ENCODE measurements around the gene CAMKMT. TPM values are rescaled to one million over a fixed set of nuclear protein-coding genes. Genes with fewer than 3 reads are reported as not detected.

CAMKMT gene
- polyA plus RNA-seq, 3 donors = 4.7 to 7.8 (median 7.0) TPM

DNA sequence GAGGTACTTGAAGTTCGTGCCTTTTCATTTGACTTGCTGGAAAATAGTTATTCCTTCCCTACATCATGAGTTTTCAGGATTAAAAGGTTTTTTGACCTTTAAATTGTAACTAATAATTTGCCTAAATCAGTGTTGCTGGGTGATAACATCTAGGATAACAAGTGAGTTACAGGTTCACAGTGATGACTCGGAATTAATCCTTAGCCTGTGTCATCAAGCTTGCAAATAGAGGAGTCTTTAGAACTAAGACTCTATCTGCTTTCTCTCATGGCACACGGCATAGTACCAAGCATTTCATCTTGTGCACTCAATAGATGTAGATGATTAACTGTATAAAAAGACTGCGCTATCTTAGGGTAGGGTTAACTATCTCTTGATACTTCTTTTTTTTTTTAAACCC is 79.5 kb downstream of the CAMKMT start:
- intact Hi-C loops (cut with micrococcal nuclease) = no loop called here
- Histone ChIP-seq H3K4me1 (ENCODE audit: control insufficient read depth in 1 of 2, insufficient read depth in 2 of 2, low read length in 2 of 2) (no peaks in the 10 kb centered on the region), H4K20me1 (ENCODE audit: insufficient read depth, low read length) (no peaks in the 10 kb centered on the region), H3K4me2 (replicated peaks; ENCODE audit: extremely low read depth, low read length, poor library complexity, severe bottlenecking) (no peak overlapping the region), H3K4me3 (replicated peaks in 1 of 3; ENCODE audit: low read depth in 2 of 3, low read length in 3 of 3) (no peak overlapping the region), H3K79me2 (ENCODE audit: insufficient read depth, low read length) (no peaks in the 10 kb centered on the region), H3K27ac (ENCODE audit: low read depth in 1 of 2, low read length in 2 of 2) (no peak overlapping the region), H2AFZ (ENCODE audit: insufficient read depth, low read depth, low read length, poor library complexity, severe bottlenecking) (no peak overlapping the region), H3K27me3 (ENCODE audit: control insufficient read depth in 2 of 2, insufficient read depth in 2 of 2, low read length in 2 of 2) (no peaks in the 10 kb centered on the region), H3K36me3 (replicated peaks in 1 of 2; ENCODE audit: control insufficient read depth in 1 of 2, insufficient read depth in 2 of 2, low read length in 2 of 2) (no peaks in the 10 kb centered on the region), H3K9me3 (replicated peaks in 1 of 2; ENCODE audit: control insufficient read depth in 1 of 2, insufficient read depth in 1 of 2, low read length in 2 of 2) (no peaks in the 10 kb centered on the region), H3K9ac (ENCODE audit: insufficient read depth, low read length, poor library complexity, severe bottlenecking) (no peak overlapping the region)
- TF ChIP-seq, protein P1, sequence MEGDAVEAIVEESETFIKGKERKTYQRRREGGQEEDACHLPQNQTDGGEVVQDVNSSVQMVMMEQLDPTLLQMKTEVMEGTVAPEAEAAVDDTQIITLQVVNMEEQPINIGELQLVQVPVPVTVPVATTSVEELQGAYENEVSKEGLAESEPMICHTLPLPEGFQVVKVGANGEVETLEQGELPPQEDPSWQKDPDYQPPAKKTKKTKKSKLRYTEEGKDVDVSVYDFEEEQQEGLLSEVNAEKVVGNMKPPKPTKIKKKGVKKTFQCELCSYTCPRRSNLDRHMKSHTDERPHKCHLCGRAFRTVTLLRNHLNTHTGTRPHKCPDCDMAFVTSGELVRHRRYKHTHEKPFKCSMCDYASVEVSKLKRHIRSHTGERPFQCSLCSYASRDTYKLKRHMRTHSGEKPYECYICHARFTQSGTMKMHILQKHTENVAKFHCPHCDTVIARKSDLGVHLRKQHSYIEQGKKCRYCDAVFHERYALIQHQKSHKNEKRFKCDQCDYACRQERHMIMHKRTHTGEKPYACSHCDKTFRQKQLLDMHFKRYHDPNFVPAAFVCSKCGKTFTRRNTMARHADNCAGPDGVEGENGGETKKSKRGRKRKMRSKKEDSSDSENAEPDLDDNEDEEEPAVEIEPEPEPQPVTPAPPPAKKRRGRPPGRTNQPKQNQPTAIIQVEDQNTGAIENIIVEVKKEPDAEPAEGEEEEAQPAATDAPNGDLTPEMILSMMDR (IDR thresholded peaks at IDR 0.05) = no peak
- Mint-ChIP-seq H3K36me3 (peaks cover 5 to 18% of the 10 kb centered on the region in 2 donors), H3K9me3 (peaks cover 0 to 8% (median 2%) of the 10 kb centered on the region in 7 donors), H3K4me3 (no peak overlapping the region), H3K4me1 (no peaks in the 10 kb centered on the region), H3K27me3 (ENCODE audit: low read depth in 3 of 3) (no peaks in the 10 kb centered on the region), H3K27ac (no peak overlapping the region)
- DNase-seq = no peak
- no CpG with 5 or more reads among the region's 4 CpGs for WGBS (ENCODE audit: insufficient coverage)

DNA sequence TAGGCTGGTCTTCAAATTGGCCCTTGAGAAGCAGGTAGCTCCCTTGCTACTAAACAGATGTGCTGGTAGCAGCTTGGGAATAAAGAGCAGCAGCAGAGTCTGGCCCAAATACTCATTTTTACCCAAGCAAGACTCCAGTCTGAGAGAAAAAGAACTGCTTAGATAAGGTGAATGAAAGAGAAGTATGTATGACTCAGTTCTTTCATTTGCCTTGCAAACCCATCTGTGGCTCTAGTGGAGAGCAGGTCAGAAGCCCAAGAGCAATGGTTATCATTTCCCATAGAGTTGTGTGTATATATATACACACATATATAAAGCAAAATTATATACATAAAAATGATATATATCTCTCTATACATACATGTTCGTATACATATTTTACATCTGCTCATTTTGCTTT is 80.3 kb downstream of the CAMKMT start:
- Histone ChIP-seq H3K36me3 (replicated peaks in 1 of 2; ENCODE audit: control insufficient read depth in 1 of 2, insufficient read depth in 2 of 2, low read length in 2 of 2) (no peaks in the 10 kb centered on the region), H3K27ac (ENCODE audit: low read depth in 1 of 2, low read length in 2 of 2) (no peak overlapping the region), H4K20me1 (ENCODE audit: insufficient read depth, low read length) (no peaks in the 10 kb centered on the region), H3K9ac (ENCODE audit: insufficient read depth, low read length, poor library complexity, severe bottlenecking) (no peak overlapping the region), H3K4me3 (replicated peaks in 1 of 3; ENCODE audit: low read depth in 2 of 3, low read length in 3 of 3) (no peak overlapping the region), H3K27me3 (ENCODE audit: control insufficient read depth in 2 of 2, insufficient read depth in 2 of 2, low read length in 2 of 2) (no peaks in the 10 kb centered on the region), H3K9me3 (replicated peaks in 1 of 2; ENCODE audit: control insufficient read depth in 1 of 2, insufficient read depth in 1 of 2, low read length in 2 of 2) (no peaks in the 10 kb centered on the region), H3K4me2 (replicated peaks; ENCODE audit: extremely low read depth, low read length, poor library complexity, severe bottlenecking) (no peak overlapping the region), H3K79me2 (ENCODE audit: insufficient read depth, low read length) (no peaks in the 10 kb centered on the region), H3K4me1 (ENCODE audit: control insufficient read depth in 1 of 2, insufficient read depth in 2 of 2, low read length in 2 of 2) (no peaks in the 10 kb centered on the region), H2AFZ (ENCODE audit: insufficient read depth, low read depth, low read length, poor library complexity, severe bottlenecking) (no peak overlapping the region)
- DNase-seq = no peak
- Mint-ChIP-seq H3K27ac (no peak overlapping the region), H3K36me3 (peaks cover 6 to 18% of the 10 kb centered on the region in 2 donors), H3K4me3 (no peak overlapping the region), H3K27me3 (ENCODE audit: low read depth in 3 of 3) (no peaks in the 10 kb centered on the region), H3K9me3 (peaks cover 0 to 8% (median 2%) of the 10 kb centered on the region in 7 donors), H3K4me1 (no peaks in the 10 kb centered on the region)
- intact Hi-C loops (cut with micrococcal nuclease) = no loop called here
- no CpG with 5 or more reads among the region's 1 CpG for WGBS (ENCODE audit: insufficient coverage)
- TF ChIP-seq, protein P1 (IDR thresholded peaks at IDR 0.05) = no peak
